Measurements from ENCODE around the gene CRISPLD2.

- TF ChIP-seq CTCF (conservative IDR thresholded peaks at IDR 0.05 in 1 of 2, IDR thresholded peaks at IDR 0.05 in 1 of 2; ENCODE audit: low read depth in 1 of 2, low read length in 2 of 2) (peak in 1 of 2 donors; percentile 2), EZH2 (IDR thresholded peaks at IDR 0.05; ENCODE audit: low read length, missing control alignments) (no peak)
Measured at GRCh38 chr16:84940670-84941551, 121.1 kb downstream of the CRISPLD2 start.
